BE2C (cell line): ENCODE data around the gene SPTLC1.

Source experiments
- DNase-seq: peaks from one replicate; pipeline ENCODE4 v3.0.0-alpha.2; 2020
- H3K27me3 ChIP-seq: fragments of 250-450 bp; sonication (Bioruptor Pico); 2 replicates; pipeline ENCODE4 v1.5.1; 2020; ENCODE audit warnings: mild to moderate bottlenecking
- H3K36me3 ChIP-seq: fragments of 250-450 bp; sonication (Bioruptor Pico); 2 replicates; pipeline ENCODE4 v1.5.1; 2020; ENCODE audit warnings: mild to moderate bottlenecking
- H3K4me1 ChIP-seq: fragments of 250-450 bp; sonication (Bioruptor Pico); 2 replicates; pipeline ENCODE4 v1.5.1; 2020
- H3K4me3 ChIP-seq: 2 replicates; pipeline ENCODE4 v1.5.1; 2011; ENCODE audit warnings: low read depth, low read length
- H3K9me3 ChIP-seq: fragments of 250-450 bp; sonication (Bioruptor Pico); 2 replicates; pipeline ENCODE4 v1.5.1; 2020
- CTCF ChIP-seq: IDR thresholded peaks from 2 replicates; pipeline ENCODE4 v1.5.1; 2012; ENCODE audit warnings: mild to moderate bottlenecking, low read depth, low read length

The SPTLC1 gene

GRCh38 chr9:92001244-92001643 lies 114.0 kb downstream of the SPTLC1 start:
- Histone ChIP-seq H3K4me3 (no peak overlapping the region), H3K9me3 (no peaks in the 10 kb centered on the region), H3K36me3 (no peaks in the 10 kb centered on the region), H3K4me1 (no peaks in the 10 kb centered on the region), H3K27me3 (no peaks in the 10 kb centered on the region)
- DNase-seq, result no peak
- TF ChIP-seq CTCF, result no peak

GRCh38 chr9:91995000-91995655 lies 120.1 kb downstream of the SPTLC1 start:
- TF ChIP-seq CTCF, result no peak
- 0 out of 2 replicates have a peak, but pooled peaks cover 2% of the 10 kb centered on the region for H3K27me3 ChIP-seq
- peak overlapping the region; percentile 8; the same call in 1 of the 2 replicates for H3K4me3 ChIP-seq
- no peaks in the 10 kb centered on the region for H3K36me3 ChIP-seq
- H3K9me3 ChIP-seq, result no peaks in the 10 kb centered on the region
- H3K4me1 ChIP-seq, result peaks cover 10% of the 10 kb centered on the region
- DNase-seq, result no peak

GRCh38 chr9:91994422-91994821 lies 120.8 kb downstream of the SPTLC1 start:
- Histone ChIP-seq H3K27me3 (0 out of 2 replicates have a peak, but pooled peaks cover 2% of the 10 kb centered on the region), H3K36me3 (no peaks in the 10 kb centered on the region), H3K9me3 (no peaks in the 10 kb centered on the region), H3K4me3 (no peak overlapping the region), H3K4me1 (peaks cover 10% of the 10 kb centered on the region)
- TF ChIP-seq CTCF, result no peak
- no peak for DNase-seq

GRCh38 chr9:91992461-91993041 lies 122.7 kb downstream of the SPTLC1 start:
- Histone ChIP-seq H3K9me3 (no peaks in the 10 kb centered on the region), H3K36me3 (no peaks in the 10 kb centered on the region), H3K27me3 (0 out of 2 replicates have a peak, but pooled peaks cover 2% of the 10 kb centered on the region), H3K4me3 (no peak overlapping the region), H3K4me1 (peaks cover 10% of the 10 kb centered on the region)
- DNase-seq, result no peak
- TF ChIP-seq CTCF, result no peak

- no peak overlapping the region for H3K4me3 ChIP-seq
- H3K27me3 ChIP-seq, result 0 out of 2 replicates have a peak, but pooled peaks cover 2% of the 10 kb centered on the region
- TF ChIP-seq CTCF, result no peak
- no peaks in the 10 kb centered on the region for H3K36me3 ChIP-seq
- H3K4me1 ChIP-seq, result peaks cover 10% of the 10 kb centered on the region
- H3K9me3 ChIP-seq, result no peaks in the 10 kb centered on the region
- no peak for DNase-seq
Measured at GRCh38 chr9:91991721-91992341, 123.4 kb downstream of the SPTLC1 start.

GRCh38 chr9:91986248-91986647 lies 129.0 kb downstream of the SPTLC1 start:
- Histone ChIP-seq H3K9me3 (no peaks in the 10 kb centered on the region), H3K27me3 (no peaks in the 10 kb centered on the region), H3K4me1 (no peaks in the 10 kb centered on the region), H3K36me3 (no peaks in the 10 kb centered on the region), H3K4me3 (no peak overlapping the region)
- no peak for DNase-seq
- no peak for TF ChIP-seq CTCF
